Endodermal cell (in vitro differentiated cells): ENCODE measurements around the gene DLAT. TPM values are rescaled to one million over a fixed set of nuclear protein-coding genes. Genes with fewer than 3 reads are reported as not detected.

Experiments
- DNase-seq: peaks from one replicate; pipeline ENCODE4 v3.0.0-alpha.2; 2017
- H3K27ac ChIP-seq: 2 replicates; pipeline ENCODE4 v1.5.1; 2013; ENCODE audit warnings: mild to moderate bottlenecking, low read depth, low read length, moderate library complexity
- H3K27me3 ChIP-seq: 2 replicates; pipeline ENCODE4 v1.6.1; 2013; ENCODE audit warnings: mild to moderate bottlenecking, low read length, moderate library complexity; ENCODE audit not compliant: insufficient read depth, control insufficient read depth, poor library complexity, severe bottlenecking
- H3K36me3 ChIP-seq: 2 replicates; pipeline ENCODE4 v1.7.0; 2013; ENCODE audit warnings: mild to moderate bottlenecking, low read length, moderate library complexity; ENCODE audit not compliant: control insufficient read depth, insufficient read depth
- H3K4me1 ChIP-seq: one replicate; pipeline ENCODE4 v1.7.0; 2013; ENCODE audit warnings: low read length; ENCODE audit not compliant: control insufficient read depth, insufficient read depth
- H3K4me3 ChIP-seq: 2 replicates; pipeline ENCODE4 v1.5.1; 2013; ENCODE audit warnings: mild to moderate bottlenecking, low read length, moderate library complexity
- H3K9ac ChIP-seq: 2 replicates; pipeline ENCODE4 v1.6.1; 2013; ENCODE audit warnings: mild to moderate bottlenecking, low read length, moderate library complexity; ENCODE audit not compliant: poor library complexity, severe bottlenecking; ENCODE audit errors: extremely low read depth
- H3K9me3 ChIP-seq: 2 replicates; pipeline ENCODE4 v1.6.1; 2013; ENCODE audit warnings: mild to moderate bottlenecking, low read length, moderate library complexity; ENCODE audit not compliant: control insufficient read depth
- H3K27ac Mint-ChIP-seq: 2 replicates; pipeline ENCODE4 v1.8.0; 2020; ENCODE audit warnings: mixed read lengths
- H3K27me3 Mint-ChIP-seq: 2 replicates; pipeline ENCODE4 v1.8.0; 2021; ENCODE audit warnings: mild to moderate bottlenecking, mixed read lengths; ENCODE audit not compliant: insufficient read depth
- H3K36me3 Mint-ChIP-seq: 2 replicates; pipeline ENCODE4 v1.8.0; 2020; ENCODE audit warnings: low read depth, mixed read lengths
- H3K4me1 Mint-ChIP-seq: 2 replicates; pipeline ENCODE4 v1.8.0; 2020; ENCODE audit warnings: mixed read lengths
- H3K4me3 Mint-ChIP-seq: 2 replicates; pipeline ENCODE4 v1.8.0; 2020; ENCODE audit warnings: mild to moderate bottlenecking, moderate library complexity, mixed read lengths
- H3K9me3 Mint-ChIP-seq: 2 replicates; pipeline ENCODE4 v1.8.0; 2020; ENCODE audit warnings: mild to moderate bottlenecking, mixed read lengths
- WGBS, 2 experiments: methylation state at CpG; one replicate each; pipeline versions ENCODE4 v1.1.5 to v1.1.7; 2013; ENCODE audit warnings: missing lambda C conversion rate in 2 of 2, mixed read lengths in 1 of 2; ENCODE audit not compliant: insufficient coverage in 1 of 2, insufficient read length in 1 of 2; 5-methylcytosine and 5-hydroxymethylcytosine counted together
- total RNA-seq, 2 donors: library from RNA; stranded (reverse); fragmentation: NEBNext Ultra II Directional in 1 of 2; extraction: Animal tissue kit (Norgen Biotek cat#: 25700) in 1 of 2; gene quantifications; 2 replicates in 1 of 2; 3 replicates in 1 of 2; pipeline ENCODE4 v1.2.1, GENCODE V29; 2021
- TF ChIP-seq, protein P1 (sequence below): fragments of 200-600 bp; sonication (generic); conservative IDR thresholded peaks from 2 replicates; pipeline ENCODE4 v1.5.0; 2021; ENCODE audit warnings: antibody characterized with exemption, mild to moderate bottlenecking

The DLAT gene
- total RNA-seq, 2 donors from 2014 or later = 46.1 to 53.2 TPM

DNA sequence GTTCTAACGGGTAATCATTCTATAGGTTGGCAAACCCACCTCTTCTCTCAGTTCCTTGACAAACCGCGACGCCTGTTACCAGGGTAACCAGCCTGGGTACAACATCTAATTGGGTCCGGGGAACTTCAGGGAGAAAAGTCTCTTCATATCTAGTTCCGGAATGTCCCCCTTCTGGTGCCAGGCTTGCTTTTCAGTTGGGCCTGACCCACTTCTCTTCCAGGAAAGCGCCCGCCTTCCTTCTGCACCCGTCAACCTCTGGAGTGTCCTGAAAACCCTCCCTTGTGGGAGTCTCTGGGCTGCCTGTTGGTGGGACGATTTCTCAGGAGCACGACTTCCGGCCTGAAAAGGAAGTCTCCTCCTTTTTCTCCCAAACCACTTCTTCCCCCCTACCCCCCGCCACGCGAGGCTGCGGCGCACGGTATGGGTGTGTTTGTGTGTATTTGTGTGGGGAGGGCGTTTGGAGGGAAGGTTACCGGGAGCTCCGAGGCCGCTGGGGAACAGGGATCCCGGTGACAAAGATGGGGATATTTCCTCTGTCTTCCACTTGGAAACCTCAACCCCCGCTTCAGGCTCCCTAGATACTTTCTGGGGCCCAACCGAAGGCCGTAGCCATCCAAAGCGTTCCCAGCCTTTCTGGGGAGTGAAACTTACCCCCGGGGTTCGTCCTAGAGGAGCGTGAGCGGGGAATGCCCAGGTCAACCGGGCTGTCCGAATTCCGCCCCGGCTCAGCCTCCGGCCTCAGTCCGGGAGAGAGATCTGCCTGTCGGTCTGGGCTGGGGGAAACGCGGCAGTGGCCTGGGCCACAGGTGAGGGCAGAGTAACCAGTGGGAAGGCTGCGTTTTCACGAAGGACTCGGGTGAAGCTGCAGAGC is 49.0 kb downstream of the DLAT start, which contains the start of the genes NKAPD1 and PIH1D2:
TSS of gene NKAPD1 (plus strand) at position 359 of the 871 bp plus-strand sequence. CDS start 1,276 bp downstream, outside the sequence.
TSS of gene PIH1D2 (minus strand) at position 77 of the 871 bp plus-strand sequence. CDS start 843 bp downstream, outside the sequence.
- Mint-ChIP-seq H3K36me3 (peaks cover 20% of the 10 kb centered on the region), H3K9me3 (no peaks in the 10 kb centered on the region), H3K27ac (peak within 1 kb of the TSS; percentile 100), H3K4me1 (peaks cover 18% of the 10 kb centered on the region), H3K27me3 (no peaks in the 10 kb centered on the region), H3K4me3 (peak within 1 kb of the TSS; percentile 97)
- Histone ChIP-seq H3K36me3 (peaks cover 32% of the 10 kb centered on the region), H3K27ac (peak within 1 kb of the TSS; percentile 86), H3K27me3 (no peaks in the 10 kb centered on the region), H3K4me1 (peaks cover 9% of the 10 kb centered on the region), H3K4me3 (peak within 1 kb of the TSS; percentile 98), H3K9me3 (no peaks in the 10 kb centered on the region), H3K9ac (peak within 1 kb of the TSS; percentile 90)
- DNase-seq = peak; percentile 93
- WGBS, 2 experiments = 0 to 1% methylated on average over 10 to 43 of the region's 43 CpGs
- TF ChIP-seq, protein P1, sequence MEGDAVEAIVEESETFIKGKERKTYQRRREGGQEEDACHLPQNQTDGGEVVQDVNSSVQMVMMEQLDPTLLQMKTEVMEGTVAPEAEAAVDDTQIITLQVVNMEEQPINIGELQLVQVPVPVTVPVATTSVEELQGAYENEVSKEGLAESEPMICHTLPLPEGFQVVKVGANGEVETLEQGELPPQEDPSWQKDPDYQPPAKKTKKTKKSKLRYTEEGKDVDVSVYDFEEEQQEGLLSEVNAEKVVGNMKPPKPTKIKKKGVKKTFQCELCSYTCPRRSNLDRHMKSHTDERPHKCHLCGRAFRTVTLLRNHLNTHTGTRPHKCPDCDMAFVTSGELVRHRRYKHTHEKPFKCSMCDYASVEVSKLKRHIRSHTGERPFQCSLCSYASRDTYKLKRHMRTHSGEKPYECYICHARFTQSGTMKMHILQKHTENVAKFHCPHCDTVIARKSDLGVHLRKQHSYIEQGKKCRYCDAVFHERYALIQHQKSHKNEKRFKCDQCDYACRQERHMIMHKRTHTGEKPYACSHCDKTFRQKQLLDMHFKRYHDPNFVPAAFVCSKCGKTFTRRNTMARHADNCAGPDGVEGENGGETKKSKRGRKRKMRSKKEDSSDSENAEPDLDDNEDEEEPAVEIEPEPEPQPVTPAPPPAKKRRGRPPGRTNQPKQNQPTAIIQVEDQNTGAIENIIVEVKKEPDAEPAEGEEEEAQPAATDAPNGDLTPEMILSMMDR = peak; percentile 44

DNA sequence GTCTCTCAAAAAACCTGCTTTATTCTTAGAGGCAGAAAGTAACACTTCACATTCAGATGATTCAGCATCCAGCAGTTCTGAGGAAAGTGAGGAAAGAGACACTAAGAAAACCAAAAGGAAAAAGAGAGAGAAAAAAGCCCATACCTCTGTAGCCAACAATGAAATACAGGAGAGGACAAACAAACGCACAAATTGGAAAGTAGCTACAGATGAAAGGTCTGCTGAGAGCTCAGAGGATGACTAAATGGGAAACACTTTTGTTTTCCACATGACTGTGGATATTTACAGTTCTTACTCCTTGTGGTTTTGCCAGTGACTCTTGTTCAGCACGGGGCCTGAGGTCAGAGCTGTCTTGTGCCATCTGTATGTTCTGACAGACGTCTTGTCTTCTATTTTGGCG is 57.5 kb downstream of the DLAT start:
- H3K36me3 ChIP-seq = peaks cover 67% of the 10 kb centered on the region
- Mint-ChIP-seq H3K27ac (peak overlapping the region; percentile 2), H3K36me3 (peaks cover 59% of the 10 kb centered on the region), H3K27me3 (no peaks in the 10 kb centered on the region), H3K9me3 (no peaks in the 10 kb centered on the region), H3K4me3 (no peak overlapping the region), H3K4me1 (peaks cover 16% of the 10 kb centered on the region)
- H3K27me3 ChIP-seq = no peaks in the 10 kb centered on the region
- TF ChIP-seq, protein P1 = no peak
- no peaks in the 10 kb centered on the region for H3K9me3 ChIP-seq
- DNase-seq = no peak
- H3K27ac ChIP-seq = no peak overlapping the region
- H3K4me3 ChIP-seq = no peak overlapping the region
- WGBS, 2 experiments = 93 to 98% methylated on average over 4 of the region's 4 CpGs
- no peak overlapping the region for H3K9ac ChIP-seq
- no peaks in the 10 kb centered on the region for H3K4me1 ChIP-seq

DNA sequence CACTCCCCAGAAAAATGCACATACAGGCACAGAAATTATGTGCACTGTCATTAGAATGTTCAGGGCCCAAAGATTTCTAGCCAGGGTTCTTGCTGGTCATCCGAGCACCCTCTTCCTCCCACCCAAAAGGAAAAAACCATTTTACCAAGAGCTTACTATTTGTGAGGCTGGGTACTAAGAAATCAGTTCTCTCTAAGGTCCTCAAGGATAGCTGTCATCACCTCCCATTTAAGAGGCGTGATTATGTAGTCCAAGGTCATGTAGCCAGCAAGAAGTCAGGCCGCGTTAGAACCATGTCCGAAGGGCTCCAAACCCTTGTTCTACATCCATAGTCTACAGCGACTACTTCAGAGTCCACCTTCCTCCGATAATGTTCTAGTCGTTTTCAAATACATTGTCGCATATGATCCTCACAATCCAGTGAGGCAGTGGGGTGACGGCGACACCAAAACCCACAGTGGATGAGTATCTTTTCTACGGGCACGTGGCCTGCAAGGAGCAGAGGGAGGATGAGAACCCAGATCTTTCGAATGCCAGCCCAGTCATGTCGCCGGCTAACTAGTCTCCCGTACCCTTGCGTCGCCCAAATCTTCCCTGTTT is 60.7 kb downstream of the DLAT start:
- no peak overlapping the region for H3K27ac ChIP-seq
- H3K36me3 Mint-ChIP-seq = peaks cover 63% of the 10 kb centered on the region

More for the DNA sequence above, 60.7 kb downstream of the DLAT start:
- peak overlapping the region; percentile 97 for H3K4me3 ChIP-seq
- H3K4me3 Mint-ChIP-seq = peak overlapping the region; percentile 99
- H3K9me3 Mint-ChIP-seq = no peaks in the 10 kb centered on the region
- WGBS, 2 experiments = 2 to 4% methylated on average over 13 to 19 of the region's 19 CpGs
- H3K9ac ChIP-seq = peak overlapping the region; percentile 79
- TF ChIP-seq, protein P1 = no peak
- DNase-seq = no peak
- peaks cover 20% of the 10 kb centered on the region for H3K4me1 Mint-ChIP-seq
- H3K27ac Mint-ChIP-seq = peak overlapping the region; percentile 97
- H3K36me3 ChIP-seq = peaks cover 67% of the 10 kb centered on the region
- no peaks in the 10 kb centered on the region for H3K4me1 ChIP-seq
- no peaks in the 10 kb centered on the region for H3K9me3 ChIP-seq
- H3K27me3 ChIP-seq = no peaks in the 10 kb centered on the region
- H3K27me3 Mint-ChIP-seq = no peaks in the 10 kb centered on the region
